Glutamatergic neuron (in vitro differentiated cells): Measurements from ENCODE around the gene AMT. TPM values are rescaled to one million over a fixed set of nuclear protein-coding genes. Genes with fewer than 3 reads are reported as not detected.

ENCODE experiments used
- DNase-seq: peaks from one replicate; pipeline ENCODE4 v3.0.0; 2022
- H3K27ac Mint-ChIP-seq: one replicate; pipeline ENCODE4 v1.8.0; 2020; ENCODE audit warnings: mild to moderate bottlenecking, mixed read lengths, inconsistent platforms; ENCODE audit not compliant: unreplicated experiment
- H3K27me3 Mint-ChIP-seq: one replicate; pipeline ENCODE4 v1.8.0; 2020; ENCODE audit warnings: mild to moderate bottlenecking, moderate library complexity, mixed read lengths, inconsistent platforms; ENCODE audit not compliant: unreplicated experiment
- H3K36me3 Mint-ChIP-seq: one replicate; pipeline ENCODE4 v1.8.0; 2020; ENCODE audit warnings: mild to moderate bottlenecking, mixed read lengths, inconsistent platforms; ENCODE audit not compliant: unreplicated experiment
- H3K4me1 Mint-ChIP-seq: one replicate; pipeline ENCODE4 v1.8.0; 2020; ENCODE audit warnings: mild to moderate bottlenecking, low read depth, mixed read lengths, inconsistent platforms; ENCODE audit not compliant: unreplicated experiment
- H3K4me3 Mint-ChIP-seq: one replicate; pipeline ENCODE4 v1.8.0; 2020; ENCODE audit warnings: mild to moderate bottlenecking, mixed read lengths, inconsistent platforms; ENCODE audit not compliant: unreplicated experiment
- H3K9me3 Mint-ChIP-seq: one replicate; pipeline ENCODE4 v1.8.0; 2020; ENCODE audit warnings: mild to moderate bottlenecking, moderate library complexity, mixed read lengths, inconsistent platforms; ENCODE audit not compliant: unreplicated experiment
- CTCF ChIP-seq: fragments of 200-600 bp; sonication (generic); IDR thresholded peaks from one replicate; pipeline ENCODE4 v1.5.0; 2021; ENCODE audit not compliant: partially characterized antibody, unreplicated experiment
- total RNA-seq: library from RNA; stranded (reverse); fragmentation: NEBNext Ultra II Directional; extraction: Animal tissue kit (Norgen Biotek cat#: 25700); gene quantifications from one replicate; pipeline ENCODE4 v1.2.1, GENCODE V29; 2021; ENCODE audit not compliant: unreplicated experiment

The AMT gene
- total RNA-seq, 1 donor from 2014 or later = 12.4 TPM

- peaks cover 3% of the 10 kb centered on the region for H3K4me1 Mint-ChIP-seq
- peaks cover 2% of the 10 kb centered on the region for H3K27me3 Mint-ChIP-seq
- no peak overlapping the region for H3K27ac Mint-ChIP-seq
- H3K9me3 Mint-ChIP-seq = no peaks in the 10 kb centered on the region
- no peak for TF ChIP-seq CTCF
- H3K4me3 Mint-ChIP-seq = no peak overlapping the region
- no peaks in the 10 kb centered on the region for H3K36me3 Mint-ChIP-seq
- no peak for DNase-seq
Measured at GRCh38 chr3:49388289-49388820, 33.9 kb downstream of the AMT start.

- no peak for DNase-seq
- H3K4me3 Mint-ChIP-seq = no peak overlapping the region
- H3K9me3 Mint-ChIP-seq = no peaks in the 10 kb centered on the region
- H3K27ac Mint-ChIP-seq = no peak overlapping the region
- no peaks in the 10 kb centered on the region for H3K36me3 Mint-ChIP-seq
- peaks cover 3% of the 10 kb centered on the region for H3K4me1 Mint-ChIP-seq
- H3K27me3 Mint-ChIP-seq = peaks cover 2% of the 10 kb centered on the region
- TF ChIP-seq CTCF = no peak
Measured at GRCh38 chr3:49387721-49388120, 34.6 kb downstream of the AMT start.

- Mint-ChIP-seq H3K36me3 (no peaks in the 10 kb centered on the region), H3K27ac (no peak overlapping the region)
- no peak for TF ChIP-seq CTCF
Measured at GRCh38 chr3:49386056-49386756, 36.1 kb downstream of the AMT start.

GRCh38 chr3:49385617-49386016, 36.7 kb downstream of the AMT start:
- H3K27ac Mint-ChIP-seq = no peak overlapping the region
- no peak overlapping the region for H3K4me3 Mint-ChIP-seq
- H3K36me3 Mint-ChIP-seq = no peaks in the 10 kb centered on the region
- H3K27me3 Mint-ChIP-seq = peaks cover 2% of the 10 kb centered on the region
- no peak for TF ChIP-seq CTCF
- no peaks in the 10 kb centered on the region for H3K9me3 Mint-ChIP-seq
- peaks cover 3% of the 10 kb centered on the region for H3K4me1 Mint-ChIP-seq
- DNase-seq = no peak

More at GRCh38 chr3:49386056-49386756, 36.1 kb downstream of the AMT start:
- peaks cover 2% of the 10 kb centered on the region for H3K27me3 Mint-ChIP-seq
- peaks cover 3% of the 10 kb centered on the region for H3K4me1 Mint-ChIP-seq
- no peaks in the 10 kb centered on the region for H3K9me3 Mint-ChIP-seq
- no peak for DNase-seq
- H3K4me3 Mint-ChIP-seq = no peak overlapping the region

- Mint-ChIP-seq H3K4me1 (peaks cover 3% of the 10 kb centered on the region), H3K4me3 (no peak overlapping the region), H3K36me3 (no peaks in the 10 kb centered on the region), H3K9me3 (peaks cover 2% of the 10 kb centered on the region), H3K27ac (peak overlapping the region; percentile 64), H3K27me3 (peaks cover 2% of the 10 kb centered on the region)
- TF ChIP-seq CTCF = no peak
- DNase-seq = no peak
Measured at GRCh38 chr3:49383387-49383786, 38.9 kb downstream of the AMT start.
